ENCODE data around the gene DLG2.

DLG2 gene

GRCh38 chr11:84234011-84234410 lies 1393.1 kb downstream of the DLG2 start:
- no peak for DNase-seq (ENCODE audit: low spot score)
- no peak for TF ChIP-seq CTCF (IDR thresholded peaks at IDR 0.05; ENCODE audit: borderline replicate concordance, control extremely low read depth, extremely low read depth, insufficient read depth, missing control alignments)
- in situ Hi-C loops (cut with MboI; ENCODE audit: low sequenced_read_pairs, unreplicated experiment): no loop called here

GRCh38 chr11:84232511-84232910 lies 1394.6 kb downstream of the DLG2 start:
- in situ Hi-C loops (cut with MboI; ENCODE audit: low sequenced_read_pairs, unreplicated experiment): no loop called here
- no peak for TF ChIP-seq CTCF (IDR thresholded peaks at IDR 0.05; ENCODE audit: borderline replicate concordance, control extremely low read depth, extremely low read depth, insufficient read depth, missing control alignments)

GRCh38 chr11:84230402-84230801 lies 1396.7 kb downstream of the DLG2 start:
- no peak for TF ChIP-seq CTCF (IDR thresholded peaks at IDR 0.05; ENCODE audit: borderline replicate concordance, control extremely low read depth, extremely low read depth, insufficient read depth, missing control alignments)
- DNase-seq (ENCODE audit: low spot score): no peak
- in situ Hi-C loops (cut with MboI; ENCODE audit: low sequenced_read_pairs, unreplicated experiment): no loop called here

More at GRCh38 chr11:84232511-84232910, 1394.6 kb downstream of the DLG2 start:
- DNase-seq (ENCODE audit: low spot score): no peak

- no peak for DNase-seq (ENCODE audit: low spot score)
- in situ Hi-C loops (cut with MboI; ENCODE audit: low sequenced_read_pairs, unreplicated experiment): no loop called here
- no peak for TF ChIP-seq CTCF (IDR thresholded peaks at IDR 0.05; ENCODE audit: borderline replicate concordance, control extremely low read depth, extremely low read depth, insufficient read depth, missing control alignments)
These were observed 1399.0 kb downstream of the DLG2 start for GRCh38 chr11:84227970-84228665.

- no peak for DNase-seq (ENCODE audit: low spot score)
- TF ChIP-seq CTCF (IDR thresholded peaks at IDR 0.05; ENCODE audit: borderline replicate concordance, control extremely low read depth, extremely low read depth, insufficient read depth, missing control alignments): no peak
- in situ Hi-C loops (cut with MboI; ENCODE audit: low sequenced_read_pairs, unreplicated experiment): no loop called here
These were observed 1403.1 kb downstream of the DLG2 start for GRCh38 chr11:84224042-84224441.

GRCh38 chr11:84218318-84218717 lies 1408.8 kb downstream of the DLG2 start:
- in situ Hi-C loops (cut with MboI; ENCODE audit: low sequenced_read_pairs, unreplicated experiment): no loop called here
- TF ChIP-seq CTCF (IDR thresholded peaks at IDR 0.05; ENCODE audit: borderline replicate concordance, control extremely low read depth, extremely low read depth, insufficient read depth, missing control alignments): no peak
- no peak for DNase-seq (ENCODE audit: low spot score)
